ENCODE results near the gene CTXN2. TPM values are rescaled to one million over a fixed set of nuclear protein-coding genes. Genes with fewer than 3 reads are reported as not detected.

The CTXN2 gene
- total RNA-seq, 2 donors from 2014 or later, result not detected

GRCh38 chr15:48177383-48177765 lies 14.1 kb upstream of the CTXN2 start:
- peaks cover 0 to 11% of the 10 kb centered on the region in 2 donors for H3K4me1 ChIP-seq
- peak overlapping the region; percentile 72 to 73 for H3K27ac ChIP-seq
- no peak for TF ChIP-seq CTCF (IDR thresholded peaks at IDR 0.05)
- H3K27me3 ChIP-seq, result no peaks in the 10 kb centered on the region
- DNase-seq (ENCODE audit: low spot score), result no peak
- H3K4me3 ChIP-seq, result peak overlapping the region; percentile 62 to 70
- H3K36me3 ChIP-seq, result no peaks in the 10 kb centered on the region
- H3K9me3 ChIP-seq, result peaks cover 0 to 4% of the 10 kb centered on the region in 2 donors

GRCh38 chr15:48177766-48178647 lies 13.5 kb upstream of the CTXN2 start, which contains the start of gene MYEF2:
Gene MYEF2, minus strand, starts transcription at chr15:48178295. Its CDS starts 58 bp downstream, at chr15:48178237.
- Histone ChIP-seq H3K36me3 (no peaks in the 10 kb centered on the region), H3K27ac (peak within 1 kb of the TSS; percentile 72 to 73), H3K4me1 (peaks cover 0 to 11% of the 10 kb centered on the region in 2 donors), H3K4me3 (peak within 1 kb of the TSS; percentile 62 to 70), H3K9me3 (no peaks in the 10 kb centered on the region), H3K27me3 (no peaks in the 10 kb centered on the region)
- DNase-seq (ENCODE audit: low spot score), result peak; percentile 64
- no peak for TF ChIP-seq CTCF (IDR thresholded peaks at IDR 0.05)

- DNase-seq (ENCODE audit: low spot score), result no peak
- peak overlapping the region; percentile 62 to 70 for H3K4me3 ChIP-seq
- no peak for TF ChIP-seq CTCF (IDR thresholded peaks at IDR 0.05)
- H3K9me3 ChIP-seq, result no peaks in the 10 kb centered on the region
- no peaks in the 10 kb centered on the region for H3K36me3 ChIP-seq
- H3K4me1 ChIP-seq, result peaks cover 0 to 11% of the 10 kb centered on the region in 2 donors
- H3K27me3 ChIP-seq, result no peaks in the 10 kb centered on the region
- H3K27ac ChIP-seq, result no peak overlapping the region
These were observed 12.9 kb upstream of the CTXN2 start for GRCh38 chr15:48178648-48178931.

GRCh38 chr15:48182749-48183148 lies 8.7 kb upstream of the CTXN2 start:
- Histone ChIP-seq H3K27ac (no peak overlapping the region), H3K4me3 (no peak overlapping the region), H3K4me1 (peaks cover 0 to 4% of the 10 kb centered on the region in 2 donors), H3K36me3 (no peaks in the 10 kb centered on the region), H3K27me3 (no peaks in the 10 kb centered on the region), H3K9me3 (no peaks in the 10 kb centered on the region)
- DNase-seq (ENCODE audit: low spot score), result no peak
- TF ChIP-seq CTCF (IDR thresholded peaks at IDR 0.05), result no peak

GRCh38 chr15:48185529-48185928 lies 5.9 kb upstream of the CTXN2 start:
- no peak overlapping the region for H3K4me3 ChIP-seq
- no peaks in the 10 kb centered on the region for H3K27me3 ChIP-seq
- TF ChIP-seq CTCF (IDR thresholded peaks at IDR 0.05), result no peak
- H3K27ac ChIP-seq, result no peak overlapping the region
- no peak for DNase-seq (ENCODE audit: low spot score)
- no peaks in the 10 kb centered on the region for H3K4me1 ChIP-seq
- no peaks in the 10 kb centered on the region for H3K36me3 ChIP-seq
- no peaks in the 10 kb centered on the region for H3K9me3 ChIP-seq

All from right atrium auricular region (tissue), 2 donors.